ENCODE measurements around the gene HSD17B7.

Gene HSD17B7

DNA sequence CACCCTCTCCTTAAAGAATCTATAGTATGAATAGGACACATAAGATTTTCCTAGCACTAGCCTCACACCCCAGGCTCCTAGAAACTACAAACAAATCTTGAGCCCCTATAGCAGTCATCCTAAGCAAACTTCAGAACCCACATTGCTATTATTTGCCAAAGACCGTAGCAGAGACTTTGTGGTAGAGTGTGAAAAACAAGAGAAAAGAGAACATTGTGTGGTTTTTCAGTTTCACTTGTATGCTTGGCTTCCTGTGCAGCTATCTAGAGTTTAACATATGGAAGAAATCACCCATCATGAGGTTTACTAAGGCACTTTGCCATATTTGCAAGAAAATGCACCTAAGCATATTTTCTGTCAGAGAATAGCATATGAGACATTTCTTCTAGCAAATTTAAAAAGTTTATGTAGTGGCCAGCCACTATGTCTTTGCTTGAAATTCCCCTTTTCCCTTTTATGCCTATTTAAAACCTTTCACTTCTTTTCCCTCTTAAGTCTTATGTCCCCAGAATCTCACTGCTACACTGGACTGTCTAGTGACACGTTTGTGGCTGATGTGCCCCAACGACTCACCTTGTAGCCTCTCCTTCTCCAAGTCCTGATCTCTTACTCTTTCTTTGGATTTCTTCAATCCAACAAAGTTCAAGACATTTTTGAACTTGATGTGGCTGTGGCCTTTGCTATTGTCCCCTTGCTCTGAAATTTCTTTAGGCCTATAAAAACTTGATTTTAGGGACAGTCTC lies 44.8 kb downstream of the HSD17B7 start:
- Histone ChIP-seq H3K9ac (no peak overlapping the region), H3K4me3 (ENCODE audit: low read depth, low read length) (no peak overlapping the region), H3K27ac (no peak overlapping the region), H3K27me3 (ENCODE audit: control insufficient read depth, insufficient read depth, low read length) (no peaks in the 10 kb centered on the region), H3K4me1 (no peaks in the 10 kb centered on the region), H2AFZ (no peak overlapping the region), H3K9me3 (ENCODE audit: control insufficient read depth, low read length) (no peaks in the 10 kb centered on the region), H3K4me2 (ENCODE audit: low read length) (no peak overlapping the region), H3K36me3 (ENCODE audit: control insufficient read depth, insufficient read depth, low read length) (no peaks in the 10 kb centered on the region), H3K79me2 (no peaks in the 10 kb centered on the region)
- TF ChIP-seq, protein P1, sequence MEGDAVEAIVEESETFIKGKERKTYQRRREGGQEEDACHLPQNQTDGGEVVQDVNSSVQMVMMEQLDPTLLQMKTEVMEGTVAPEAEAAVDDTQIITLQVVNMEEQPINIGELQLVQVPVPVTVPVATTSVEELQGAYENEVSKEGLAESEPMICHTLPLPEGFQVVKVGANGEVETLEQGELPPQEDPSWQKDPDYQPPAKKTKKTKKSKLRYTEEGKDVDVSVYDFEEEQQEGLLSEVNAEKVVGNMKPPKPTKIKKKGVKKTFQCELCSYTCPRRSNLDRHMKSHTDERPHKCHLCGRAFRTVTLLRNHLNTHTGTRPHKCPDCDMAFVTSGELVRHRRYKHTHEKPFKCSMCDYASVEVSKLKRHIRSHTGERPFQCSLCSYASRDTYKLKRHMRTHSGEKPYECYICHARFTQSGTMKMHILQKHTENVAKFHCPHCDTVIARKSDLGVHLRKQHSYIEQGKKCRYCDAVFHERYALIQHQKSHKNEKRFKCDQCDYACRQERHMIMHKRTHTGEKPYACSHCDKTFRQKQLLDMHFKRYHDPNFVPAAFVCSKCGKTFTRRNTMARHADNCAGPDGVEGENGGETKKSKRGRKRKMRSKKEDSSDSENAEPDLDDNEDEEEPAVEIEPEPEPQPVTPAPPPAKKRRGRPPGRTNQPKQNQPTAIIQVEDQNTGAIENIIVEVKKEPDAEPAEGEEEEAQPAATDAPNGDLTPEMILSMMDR (IDR thresholded peaks at IDR 0.05), result no peak

DNA sequence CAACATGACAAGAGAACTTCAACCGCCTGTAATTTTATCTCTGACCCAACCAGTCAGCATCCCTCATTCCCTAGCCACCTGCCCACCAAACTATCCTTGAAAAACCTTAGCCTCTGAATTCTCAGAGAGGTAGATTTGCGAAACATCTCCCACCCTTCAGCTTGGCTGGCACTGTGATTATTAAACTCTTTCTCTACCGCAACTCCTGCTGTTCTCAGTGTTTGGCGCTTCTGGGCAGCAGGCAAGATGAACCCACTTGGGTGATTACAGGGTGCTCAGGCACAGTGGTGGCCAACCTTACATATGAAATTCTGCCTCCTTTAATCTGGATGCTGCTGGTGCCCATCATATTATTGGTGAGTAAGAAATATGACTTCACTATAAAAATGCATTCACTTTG lies 48.4 kb downstream of the HSD17B7 start:
- Histone ChIP-seq H3K4me2 (ENCODE audit: low read length) (no peak overlapping the region), H3K9ac (no peak overlapping the region), H3K27me3 (ENCODE audit: control insufficient read depth, insufficient read depth, low read length) (no peaks in the 10 kb centered on the region), H3K4me3 (ENCODE audit: low read depth, low read length) (no peak overlapping the region), H3K79me2 (no peaks in the 10 kb centered on the region), H3K36me3 (ENCODE audit: control insufficient read depth, insufficient read depth, low read length) (no peaks in the 10 kb centered on the region), H3K4me1 (no peaks in the 10 kb centered on the region), H3K27ac (no peak overlapping the region), H3K9me3 (ENCODE audit: control insufficient read depth, low read length) (no peaks in the 10 kb centered on the region), H2AFZ (no peak overlapping the region)
- TF ChIP-seq, protein P1 (IDR thresholded peaks at IDR 0.05), result no peak

DNA sequence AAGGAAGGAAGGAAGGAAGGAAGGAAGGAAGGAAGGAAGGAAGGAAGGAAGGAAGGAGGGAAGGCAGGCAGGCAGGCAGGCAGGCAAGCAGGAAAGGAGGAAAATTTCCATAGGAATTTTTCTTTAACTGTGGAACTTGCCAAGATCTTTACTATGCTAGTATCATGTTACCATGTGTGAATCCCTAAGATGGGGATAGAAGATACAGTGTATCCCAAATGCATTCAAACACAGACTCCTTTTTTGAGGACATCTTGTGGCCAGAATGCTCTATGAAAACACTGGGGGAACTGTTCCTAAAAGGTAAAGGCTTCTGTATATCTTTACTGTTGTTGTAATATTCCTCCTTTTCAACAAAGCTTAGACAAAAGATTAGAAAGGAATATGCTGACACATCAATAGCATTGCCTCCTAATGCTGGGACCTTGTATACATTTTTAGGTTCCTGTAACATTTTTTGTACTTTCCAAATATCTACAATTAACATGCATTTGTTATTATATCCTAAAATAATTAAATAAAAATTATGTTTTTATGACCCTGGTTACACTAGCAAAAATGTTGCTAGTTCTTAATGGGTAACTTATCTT lies 49.8 kb downstream of the HSD17B7 start:
- Histone ChIP-seq H3K9ac (no peak overlapping the region), H3K27me3 (ENCODE audit: control insufficient read depth, insufficient read depth, low read length) (no peaks in the 10 kb centered on the region), H3K4me3 (ENCODE audit: low read depth, low read length) (no peak overlapping the region), H3K27ac (no peak overlapping the region), H3K79me2 (no peaks in the 10 kb centered on the region), H3K4me2 (ENCODE audit: low read length) (no peak overlapping the region), H2AFZ (no peak overlapping the region), H3K4me1 (no peaks in the 10 kb centered on the region), H3K36me3 (ENCODE audit: control insufficient read depth, insufficient read depth, low read length) (no peaks in the 10 kb centered on the region), H3K9me3 (ENCODE audit: control insufficient read depth, low read length) (no peaks in the 10 kb centered on the region)
- TF ChIP-seq, protein P1 (IDR thresholded peaks at IDR 0.05), result no peak

- no peak overlapping the region for H3K4me2 ChIP-seq (ENCODE audit: low read length)
- no peaks in the 10 kb centered on the region for H3K27me3 ChIP-seq (ENCODE audit: control insufficient read depth, insufficient read depth, low read length)
- H3K4me1 ChIP-seq, result peaks cover 18% of the 10 kb centered on the region
- TF ChIP-seq, protein P1 (IDR thresholded peaks at IDR 0.05), result no peak
- no peaks in the 10 kb centered on the region for H3K9me3 ChIP-seq (ENCODE audit: control insufficient read depth, low read length)
- peak overlapping the region; percentile 11 for H2AFZ ChIP-seq
- no peaks in the 10 kb centered on the region for H3K36me3 ChIP-seq (ENCODE audit: control insufficient read depth, insufficient read depth, low read length)
- H3K27ac ChIP-seq, result no peak overlapping the region
- H3K9ac ChIP-seq, result no peak overlapping the region
- H3K4me3 ChIP-seq (ENCODE audit: low read depth, low read length), result no peak overlapping the region
- no peaks in the 10 kb centered on the region for H3K79me2 ChIP-seq
Observed at GRCh38 chr1:162844153-162844552, 53.7 kb downstream of the HSD17B7 start.

Measured in parathyroid adenoma (tissue), 2 donors.